ENCODE results near the gene TLR10.
"Not testable (repeated sequence)": the region's sequence is repeated elsewhere in the genome, so short reads cannot be mapped to it uniquely, and the experiment has no call there.

TLR10 gene

DNA sequence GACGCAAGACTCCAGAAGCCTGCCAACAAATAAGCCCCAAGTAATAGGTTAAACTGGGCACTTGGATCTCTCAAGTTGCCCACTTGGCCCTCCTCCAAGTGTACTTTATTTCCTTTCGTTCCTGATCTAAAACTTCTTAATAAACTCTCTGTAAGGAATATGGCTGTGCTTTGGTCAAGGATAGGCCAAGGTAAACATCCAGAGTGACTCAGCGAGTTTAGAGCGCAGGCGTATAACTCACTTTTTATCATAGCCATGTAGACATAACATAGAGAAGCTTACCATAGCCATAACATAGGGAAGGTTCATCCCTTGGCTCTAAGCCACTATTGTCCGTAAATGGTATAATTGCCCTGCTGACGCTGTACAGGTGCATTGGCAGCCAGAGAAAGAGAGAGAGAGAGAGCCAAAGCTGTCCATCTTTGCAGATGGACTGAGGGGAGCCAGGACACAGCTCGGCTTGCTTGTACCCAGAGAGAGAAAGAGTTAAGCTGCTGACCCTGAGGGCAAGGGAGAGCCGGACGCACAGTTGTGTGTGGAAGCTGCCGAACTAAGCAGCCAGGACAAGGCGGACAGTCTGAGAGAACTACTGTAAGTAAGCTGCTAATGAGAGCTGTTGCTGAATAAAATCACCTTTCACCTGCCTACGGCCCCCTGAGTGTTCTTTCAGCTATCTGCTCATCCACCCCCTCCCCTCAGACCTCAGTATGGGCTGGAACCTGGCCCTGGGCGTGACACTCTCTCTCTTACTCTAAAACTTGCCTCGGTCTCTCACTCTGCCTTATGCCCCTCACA lies 20.0 kb upstream of the TLR10 start:
- no peak for DNase-seq

DNA sequence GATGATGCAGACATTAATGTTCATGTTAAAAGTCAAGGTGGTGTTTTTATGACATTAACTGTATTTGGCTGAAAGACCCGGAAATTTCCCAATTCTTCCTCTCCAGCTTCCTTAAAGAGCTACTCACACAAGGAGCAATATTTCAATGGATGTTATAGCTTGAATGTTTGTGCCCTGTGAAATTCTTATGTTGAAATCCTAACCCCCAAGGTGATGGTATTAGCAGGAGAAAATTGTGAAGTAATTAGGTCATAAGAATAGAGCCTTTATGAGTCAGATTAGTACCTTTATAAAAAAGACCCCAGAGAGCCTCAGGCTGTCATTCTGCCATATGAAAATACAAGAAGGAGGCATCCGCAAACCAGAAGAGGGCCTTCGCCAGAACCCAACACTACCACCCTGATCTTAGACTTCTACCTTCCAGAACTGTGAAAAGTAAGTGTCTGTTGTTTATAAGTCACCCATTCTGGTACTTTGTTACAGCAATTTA lies 18.2 kb upstream of the TLR10 start:
- DNase-seq: no peak

DNA sequence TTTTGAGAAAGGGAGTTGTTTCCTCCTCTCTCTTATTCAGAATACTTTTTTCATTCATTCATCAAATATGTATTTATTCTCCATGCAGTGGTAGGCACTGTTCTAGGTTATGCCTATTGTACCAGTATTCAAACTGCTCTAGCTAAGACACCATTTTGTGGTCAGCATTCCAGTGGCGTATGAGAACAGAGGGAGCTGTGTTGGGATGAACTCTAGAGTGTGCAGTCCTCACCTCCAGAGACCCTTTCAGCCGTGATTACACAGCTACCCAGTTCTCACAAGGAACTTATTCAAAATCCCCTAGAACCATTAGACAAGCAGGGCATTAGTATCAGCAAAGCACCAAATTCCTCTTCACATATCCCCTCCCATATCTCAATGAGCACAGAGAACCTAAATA lies 17.6 kb upstream of the TLR10 start:
- DNase-seq: no peak

DNA sequence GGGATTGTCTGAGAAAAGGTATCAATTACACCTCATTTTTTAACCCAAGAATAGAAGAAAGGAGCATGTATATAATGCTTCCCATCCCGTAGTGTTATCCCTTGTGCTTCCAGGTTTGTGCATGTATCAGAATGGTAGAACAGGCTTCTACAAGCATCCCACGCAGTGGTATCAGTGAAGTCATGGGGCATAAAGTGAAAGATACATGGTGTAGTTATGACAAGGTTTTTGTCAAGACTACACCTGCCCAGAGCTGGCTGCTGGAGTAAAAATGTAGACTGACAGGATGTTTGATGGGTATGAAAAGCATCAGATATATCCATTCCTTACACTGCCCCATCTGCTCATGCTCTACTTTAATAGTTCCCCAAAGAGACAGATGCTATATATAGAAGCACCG lies 12.3 kb upstream of the TLR10 start:
- DNase-seq: no peak

DNA sequence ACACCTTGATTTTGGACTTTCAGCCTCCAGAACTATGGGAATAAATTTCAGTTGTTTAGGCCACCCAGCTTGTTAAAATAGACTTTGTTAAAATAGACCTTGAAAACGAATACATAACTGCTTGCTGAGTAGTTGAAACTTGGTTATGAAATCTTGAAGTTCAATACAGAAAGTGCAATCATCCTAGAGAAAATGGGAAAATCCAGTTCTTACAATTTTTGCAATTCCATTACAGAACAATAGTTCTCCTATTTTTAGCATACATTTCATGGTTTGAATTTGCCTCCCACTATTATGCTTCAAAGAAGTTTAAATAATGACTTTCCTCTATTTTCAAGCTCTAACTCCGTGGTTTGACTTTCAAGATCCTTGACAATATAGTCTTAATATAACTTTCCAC lies 11.3 kb upstream of the TLR10 start:
- no peak for DNase-seq

DNA sequence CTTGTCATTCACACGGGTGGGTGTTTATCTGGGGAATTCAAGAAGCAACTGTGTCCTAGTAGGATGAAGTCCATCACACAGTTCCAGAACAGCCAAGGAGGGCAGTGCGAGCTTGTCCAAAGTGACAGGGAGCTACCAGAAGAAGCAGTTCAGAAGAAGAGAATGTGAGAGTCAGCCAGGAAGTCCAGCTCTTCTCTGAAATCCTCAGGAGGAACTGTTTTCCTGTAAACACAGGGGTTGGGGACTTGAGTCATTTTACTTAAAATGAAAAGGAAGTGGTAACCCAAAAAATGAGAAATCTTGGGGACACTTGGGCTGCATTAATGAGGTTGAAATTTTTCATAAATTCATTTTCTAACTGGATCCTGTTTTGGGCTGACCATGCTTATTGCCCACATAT lies 8.2 kb upstream of the TLR10 start:
- DNase-seq: no peak

DNA sequence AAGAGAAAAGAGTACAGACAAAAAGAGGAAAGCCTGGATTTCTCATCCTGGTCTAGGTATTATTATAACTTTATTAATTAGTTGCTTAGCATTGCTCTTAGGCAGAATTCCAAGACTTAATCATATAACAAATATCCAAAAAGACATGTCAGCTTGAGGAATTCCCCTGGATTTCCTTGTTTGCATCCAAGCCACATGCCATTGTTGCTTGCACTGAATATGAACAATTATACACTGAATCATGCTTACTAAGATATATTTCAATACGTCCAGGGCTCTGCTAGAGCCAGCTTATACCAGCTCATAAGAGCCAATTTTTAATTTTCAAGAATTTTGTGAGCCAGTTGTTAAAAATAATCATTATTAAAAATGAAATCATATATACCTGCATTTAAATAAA lies 5.5 kb upstream of the TLR10 start:
- no peak for DNase-seq

DNA sequence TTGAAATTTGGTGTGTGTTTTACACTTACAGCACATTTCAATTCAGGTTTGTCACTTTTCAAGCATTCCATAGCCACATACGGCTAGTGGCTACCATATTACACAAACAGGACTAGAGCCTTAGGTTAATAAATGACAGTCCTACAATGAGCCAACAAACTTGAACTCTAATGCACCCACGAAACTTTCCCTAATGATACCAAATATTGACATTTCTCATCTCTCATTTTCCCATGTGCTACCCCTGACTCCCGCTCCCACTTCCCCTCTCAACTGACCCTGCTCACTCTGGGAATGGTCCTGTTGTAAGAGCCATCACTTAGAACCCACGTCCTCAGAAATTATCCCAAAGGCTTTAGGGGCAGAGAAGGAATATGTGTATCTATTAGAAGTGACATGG lies 4.9 kb upstream of the TLR10 start:
- no peak for DNase-seq

DNA sequence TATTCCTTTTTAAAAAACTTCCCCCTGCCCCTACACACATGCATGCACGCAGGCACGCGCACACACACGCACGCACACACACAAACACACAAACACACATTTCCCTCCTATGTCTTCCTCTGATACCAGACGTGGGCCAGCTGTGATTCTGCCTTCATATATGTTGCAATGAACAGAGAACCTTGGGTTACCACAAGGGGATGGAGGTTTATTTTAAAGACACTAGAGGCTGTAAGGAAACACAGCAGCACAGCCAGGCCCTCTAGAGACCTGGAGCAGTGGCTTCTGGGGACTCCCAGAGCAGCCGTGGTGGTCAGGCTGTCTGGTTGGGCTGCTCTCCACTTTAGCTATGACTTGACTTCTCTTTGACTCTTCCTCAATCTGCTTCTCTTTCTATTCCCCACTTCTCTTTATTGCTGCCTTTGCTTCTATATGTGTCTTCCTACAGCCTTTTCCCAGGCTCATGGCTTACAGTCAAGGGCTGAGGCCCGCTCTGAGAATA lies 3.2 kb upstream of the TLR10 start:
- no peak for DNase-seq

DNA sequence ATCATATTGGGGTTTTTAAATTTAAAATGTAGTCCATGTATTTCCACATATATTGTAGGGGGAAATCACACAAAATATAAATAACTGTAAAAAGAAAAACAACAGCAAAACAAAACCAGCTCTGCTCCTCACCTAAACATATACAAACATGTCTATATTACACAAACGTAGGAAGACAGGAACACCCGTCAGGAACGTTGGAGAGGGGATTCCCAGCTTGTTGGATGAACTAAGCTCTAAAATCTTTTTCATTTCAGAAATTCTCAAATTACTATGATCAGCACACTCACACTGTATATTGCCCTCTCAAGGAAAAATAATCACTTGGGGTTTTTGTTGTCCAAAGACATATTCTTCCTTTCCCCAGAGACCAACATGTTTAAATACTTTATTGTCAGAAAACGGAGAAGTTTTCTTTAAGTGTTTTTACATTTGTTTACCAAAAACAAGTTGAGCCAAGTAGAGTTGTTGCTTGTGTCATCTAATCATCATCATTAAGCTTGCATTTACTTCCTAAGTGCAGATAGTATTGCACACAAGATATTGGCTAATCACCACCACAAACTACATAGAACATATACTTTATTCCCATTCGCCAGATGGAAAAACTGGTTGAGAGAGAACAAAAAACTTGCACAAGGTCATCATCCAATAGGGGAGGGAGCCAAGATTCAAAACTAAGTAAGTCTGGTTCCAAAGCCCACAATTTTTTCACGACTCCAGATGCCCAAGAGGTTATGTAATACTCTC lies 2.4 kb upstream of the TLR10 start:
- DNase-seq: no peak

DNA sequence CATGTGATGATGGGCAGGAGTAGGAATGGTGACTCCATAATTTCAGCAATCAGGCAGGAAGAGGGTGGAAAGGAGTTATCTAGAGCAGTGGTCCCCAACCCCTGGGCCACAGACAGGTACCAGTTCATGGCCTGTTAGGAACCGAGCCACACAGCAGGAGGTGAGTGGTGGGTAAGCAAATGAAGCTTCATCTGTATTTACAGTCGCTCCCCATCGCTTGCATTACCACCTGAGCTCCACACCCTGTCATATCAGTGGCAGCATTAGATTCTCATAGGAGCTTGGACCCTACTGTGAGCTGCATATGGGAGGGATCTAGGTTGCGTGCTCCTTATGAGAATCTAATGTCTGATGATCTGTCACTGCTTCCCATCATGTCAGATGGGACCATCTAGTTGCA lies 1.4 kb upstream of the TLR10 start:
- DNase-seq: no peak

DNA sequence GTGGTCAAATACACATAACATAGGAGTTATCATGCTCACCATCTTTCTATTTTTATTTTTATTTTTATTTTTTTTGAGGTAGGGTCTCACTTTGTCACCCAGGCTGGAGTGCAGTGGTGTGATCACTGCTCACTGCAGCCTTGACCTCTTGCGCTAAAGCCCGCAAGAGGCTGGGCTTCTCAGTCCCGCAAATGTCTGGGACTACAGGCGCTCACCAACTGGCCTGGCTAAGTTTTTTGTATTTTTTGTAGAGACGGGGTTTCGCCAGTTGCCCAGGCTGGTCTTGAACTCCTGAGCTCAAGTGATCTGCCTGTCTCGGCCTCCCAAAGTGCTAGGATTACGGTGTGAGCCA lies 295 bp upstream of the TLR10 start:
- no peak for DNase-seq

DNA sequence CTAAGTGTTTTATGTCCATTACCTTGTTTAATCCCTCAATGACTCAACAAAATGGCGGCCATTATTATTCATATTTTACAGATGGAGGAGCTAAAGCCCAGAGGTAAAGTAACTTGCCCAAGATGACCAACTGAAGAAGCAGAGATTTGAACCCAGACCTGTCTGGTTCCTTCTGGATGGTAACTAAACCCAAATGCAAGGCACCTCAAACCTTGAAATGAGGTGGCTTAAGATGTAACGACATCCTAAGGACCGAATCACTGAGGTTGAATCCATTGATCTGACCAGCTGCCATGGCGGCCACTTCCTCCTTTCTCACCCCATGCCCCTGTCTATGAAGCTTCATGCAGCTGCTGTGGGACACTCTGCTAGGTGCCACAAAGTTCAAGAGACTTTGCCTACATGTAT lies 932 bp downstream of the TLR10 start:
- DNase-seq: no peak

DNA sequence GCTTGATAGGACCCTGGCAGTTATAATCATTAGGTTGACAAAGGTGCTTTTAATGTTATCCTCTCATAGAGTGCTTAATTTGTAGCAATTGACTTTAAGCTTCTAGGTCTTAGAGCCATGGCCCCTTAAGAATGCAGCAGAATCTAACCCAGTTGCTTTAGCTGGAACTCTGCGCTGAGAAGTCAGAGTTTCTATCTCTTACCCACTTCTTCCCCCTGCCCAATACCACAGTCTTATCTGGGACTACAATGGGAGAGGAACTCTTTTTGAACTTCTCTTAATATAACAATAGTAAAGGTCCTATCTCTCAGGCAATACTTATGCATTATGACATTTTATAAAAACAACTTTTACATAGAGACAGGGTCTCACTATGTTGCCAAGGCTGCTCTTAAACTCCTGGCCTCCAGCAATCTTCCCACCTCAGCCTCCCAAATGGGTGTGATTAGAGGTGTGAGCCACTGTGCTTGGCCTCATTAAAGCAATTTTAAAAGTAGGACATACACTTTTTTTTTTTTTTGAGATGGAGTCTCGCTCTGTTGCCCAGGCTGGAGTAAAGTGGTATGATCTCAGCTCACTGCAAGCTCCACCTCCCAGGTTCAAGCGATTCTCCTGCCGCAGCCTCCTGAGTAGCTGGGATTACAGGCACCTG lies 1.8 kb downstream of the TLR10 start:
- no peak for DNase-seq

DNA sequence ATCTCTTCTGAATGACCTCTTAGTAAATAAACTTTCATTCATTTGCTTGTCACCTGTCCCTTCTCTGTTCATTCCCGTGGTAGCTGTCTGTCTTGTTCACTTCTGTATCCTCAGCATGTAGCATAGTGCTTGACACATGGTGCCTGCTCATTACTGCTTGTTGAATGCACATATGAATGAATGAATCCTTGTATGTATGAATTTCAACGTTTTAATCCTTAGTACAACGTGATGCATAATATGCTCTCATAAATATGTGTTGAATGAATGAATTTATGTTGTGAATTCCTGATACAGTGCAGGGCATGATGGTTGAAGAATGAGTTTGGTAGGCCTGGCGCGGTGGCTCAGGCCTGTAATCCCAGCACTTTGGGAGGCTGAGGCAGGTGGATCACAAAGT lies 3.0 kb downstream of the TLR10 start:
- DNase-seq: no peak

DNA sequence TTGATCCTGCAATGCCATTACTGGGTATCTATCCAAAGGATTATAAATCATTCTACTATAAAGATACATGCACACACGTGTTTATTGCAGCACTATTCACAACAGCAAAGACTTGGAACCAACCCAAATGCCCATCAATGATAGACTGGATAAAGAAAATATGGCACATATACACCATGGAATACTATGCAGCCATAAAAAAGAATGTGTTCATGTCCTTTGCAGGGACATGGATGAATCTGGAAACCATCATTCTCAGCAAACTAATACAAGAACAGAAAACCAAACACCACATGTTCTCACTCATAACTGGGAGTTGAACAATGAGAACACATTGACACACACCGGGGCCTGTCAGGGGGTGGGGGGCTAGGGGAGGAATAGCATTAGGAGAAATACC lies 4.9 kb downstream of the TLR10 start:
- DNase-seq: not testable (repeated sequence)

DNA sequence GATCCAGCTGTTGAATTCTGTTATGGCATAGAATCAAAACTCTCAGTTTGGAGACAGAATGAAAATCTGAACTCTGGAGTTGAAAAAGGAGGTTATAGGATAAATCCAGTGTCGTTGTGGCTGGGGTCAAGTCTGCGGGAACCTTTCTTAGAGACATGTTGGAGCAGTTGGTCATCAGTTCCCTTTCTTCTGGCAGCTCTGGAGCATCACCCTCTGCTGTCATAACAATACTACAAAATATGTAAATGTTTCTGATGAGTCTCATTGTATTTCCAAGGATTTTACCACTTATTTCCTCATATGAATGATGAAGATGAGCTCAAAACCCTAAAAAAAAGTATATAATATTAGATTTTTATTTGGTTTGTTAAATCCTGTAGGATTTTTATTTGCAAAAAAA lies 7.5 kb downstream of the TLR10 start:
- no peak for DNase-seq

DNA sequence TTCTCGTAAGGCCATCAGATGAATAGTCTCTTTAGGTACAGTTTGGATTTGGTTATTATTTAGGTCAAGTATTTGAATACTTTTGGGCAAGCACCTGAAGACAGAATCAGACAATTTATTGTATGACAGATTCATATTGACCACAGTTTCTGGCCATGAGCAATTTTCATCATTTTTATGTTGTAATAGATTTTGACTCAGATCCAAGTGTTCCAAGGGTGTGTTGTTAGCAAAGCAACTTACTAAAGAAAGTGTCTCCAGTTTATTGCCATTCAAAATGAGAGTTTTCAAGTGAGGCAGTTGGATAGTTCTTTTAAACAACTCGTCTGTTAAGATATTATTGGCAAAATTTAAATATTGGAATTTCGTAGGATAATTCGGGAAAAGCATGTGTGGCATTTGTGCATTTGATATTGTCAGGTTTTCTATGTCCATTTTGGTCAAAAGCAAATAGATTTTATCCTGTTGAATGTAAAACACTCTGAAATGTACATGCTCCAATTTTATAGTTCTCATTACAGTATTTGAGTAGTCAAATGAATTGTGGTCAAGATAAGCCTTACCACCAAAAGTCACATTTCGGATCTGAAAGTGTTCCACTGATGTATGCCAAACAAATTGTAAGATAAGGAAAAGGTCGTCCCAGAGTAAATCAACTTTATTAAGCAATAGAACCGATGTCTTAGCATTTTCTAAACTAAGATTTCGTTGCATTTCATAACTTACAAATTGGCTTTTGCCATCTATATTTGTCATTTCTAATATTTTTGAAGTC lies 8.4 kb downstream of the TLR10 start:
- no peak for DNase-seq

DNA sequence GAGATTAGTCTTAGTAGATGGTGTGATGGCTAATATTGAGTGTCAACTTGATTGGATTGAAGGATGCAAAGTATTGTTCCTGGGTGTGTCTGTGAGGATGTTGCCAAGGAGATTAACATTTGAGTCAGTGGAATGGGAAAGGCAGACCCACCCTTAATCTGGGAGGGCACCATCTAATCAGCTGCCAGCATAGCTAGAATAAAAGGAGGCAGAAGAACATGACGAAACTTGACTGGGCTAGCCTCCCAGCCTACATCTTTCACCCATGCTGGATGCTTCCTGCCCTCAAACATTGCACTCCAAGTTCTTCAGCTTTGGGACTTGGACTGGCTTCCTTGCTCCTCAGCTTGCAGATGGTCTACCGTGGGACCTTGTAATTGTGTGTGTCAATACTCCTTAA lies 12.5 kb downstream of the TLR10 start:
- DNase-seq: not testable (repeated sequence)

DNA sequence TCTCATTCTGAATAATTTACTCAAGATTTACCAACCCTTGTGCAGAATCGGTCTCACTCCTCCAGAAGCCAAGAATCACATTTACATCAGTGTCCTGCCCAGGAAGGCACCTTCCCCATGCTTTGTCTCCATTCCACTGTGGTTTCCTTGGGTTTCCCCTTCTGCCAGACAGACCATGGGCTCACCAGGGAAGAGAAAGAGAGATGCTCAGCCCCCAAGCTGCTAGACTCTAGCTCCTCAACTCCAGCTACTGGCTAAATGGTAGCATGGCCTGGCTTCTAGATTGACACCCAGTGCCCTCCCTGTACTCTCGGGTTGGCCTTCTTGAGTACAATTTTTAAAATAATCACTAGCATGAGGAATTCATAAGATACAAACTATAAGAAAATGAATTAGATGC lies 12.9 kb downstream of the TLR10 start:
- no peak for DNase-seq

DNA sequence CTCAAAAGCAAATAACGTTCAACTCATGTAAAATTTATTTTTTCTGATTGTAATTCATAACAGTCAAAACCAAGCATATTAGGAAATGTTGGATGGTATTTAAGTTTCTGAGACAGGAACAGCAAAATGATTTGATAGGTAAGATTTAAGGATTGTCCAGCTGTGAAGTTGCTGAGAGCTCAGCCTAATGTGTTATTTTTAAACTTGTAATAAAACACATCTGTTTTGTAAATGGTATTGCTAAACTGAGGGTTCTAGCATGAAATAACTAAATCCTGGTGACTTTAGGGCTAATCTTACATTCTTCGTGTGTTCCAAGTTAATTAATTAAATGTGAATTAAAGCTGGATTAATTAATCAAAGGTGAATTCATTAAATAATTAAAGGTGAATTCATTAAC lies 13.3 kb downstream of the TLR10 start:
- DNase-seq: no peak

DNA sequence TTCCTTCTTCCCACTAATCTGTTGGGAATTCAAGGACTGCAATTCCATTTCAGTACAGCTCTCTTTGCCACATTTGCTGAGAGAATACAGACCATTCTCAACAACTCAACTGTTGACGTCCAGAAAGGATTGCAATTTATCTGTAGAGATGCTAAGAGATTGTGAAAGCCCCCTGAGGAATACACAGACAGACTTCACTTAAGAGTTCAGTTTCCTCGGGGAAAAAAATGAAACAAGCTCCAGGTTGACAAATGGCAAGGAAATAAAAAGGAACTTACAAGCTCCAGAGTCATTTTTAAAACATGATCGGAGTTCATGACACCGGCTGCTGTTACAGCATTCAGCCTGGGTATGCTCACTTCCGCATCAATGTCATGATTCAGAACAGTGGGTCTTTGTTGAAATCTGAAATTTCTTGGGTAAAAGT lies 13.8 kb downstream of the TLR10 start:
- DNase-seq: no peak

DNA sequence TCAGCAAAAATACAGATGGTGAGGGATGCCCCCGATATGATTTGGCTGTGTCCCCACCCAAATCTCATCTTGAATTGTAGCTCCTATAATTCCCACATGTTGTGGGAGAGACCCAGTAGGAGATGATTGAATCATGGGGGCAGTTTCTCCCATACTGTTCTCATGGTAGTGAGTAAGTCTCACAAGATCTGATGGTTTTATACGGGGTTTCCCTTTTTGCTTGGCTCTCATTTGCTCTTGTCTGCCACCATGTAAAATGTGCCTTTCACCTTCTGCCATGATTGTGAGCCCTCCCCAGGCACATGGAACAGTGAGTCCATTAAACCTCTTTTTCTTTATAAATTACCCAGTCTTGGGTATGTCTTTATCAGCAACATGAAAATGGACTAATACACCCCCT lies 15.8 kb downstream of the TLR10 start:
- DNase-seq: not testable (repeated sequence)

All from T1000 (cell line).